DOHH2 (cell line): ENCODE measurements around the gene PDXDC1.

ENCODE experiments used
- CTCF ChIP-seq: fragments of 200-600 bp; sonication (generic); IDR thresholded peaks from one replicate; pipeline ENCODE4 v1.5.1; 2014; ENCODE audit warnings: antibody characterized with exemption, mild to moderate bottlenecking, low read depth, low read length; ENCODE audit not compliant: poor library complexity, severe bottlenecking
- EZH2phosphoT487 ChIP-seq: fragments of 200-600 bp; sonication (generic); IDR thresholded peaks from 2 replicates; pipeline ENCODE4 v1.6.1; 2017; ENCODE audit warnings: borderline replicate concordance, mild to moderate bottlenecking, antibody characterized with exemption, low read length, moderate library complexity, mixed read lengths

GRCh38 chr16:14965328-14965727 lies 9.5 kb upstream of the PDXDC1 start:
- TF ChIP-seq CTCF (no peak), EZH2phosphoT487 (no peak)
